IMR-90 (cell line): Measurements from ENCODE around the gene RNH1. TPM values are rescaled to one million over a fixed set of nuclear protein-coding genes. Genes with fewer than 3 reads are reported as not detected.

ENCODE experiments used
- ATAC-seq: fragments of 200-7000 bp; cut with Tn5 transposase; 2 replicates; pipeline ENCODE4 v1.9.1; 2020; ENCODE audit warnings: low read depth, mild to moderate bottlenecking, moderate library complexity
- BruUV-seq: library from RNA; stranded (reverse); fragments of 400-500 nt; replicated peaks from 2 replicates; lab custom pipeline; 2021; lab: Mats Ljungman, UMichigan
- CTCF ChIA-PET: fragments of 300-600 bp; formaldehyde crosslinking; extraction: SDS; loops from one replicate; lab custom pipeline; 2021; ENCODE audit warnings: antibody characterized with exemption; lab: Yijun Ruan, JAX
- POLR2A ChIA-PET: fragments of 300-600 bp; sonication (Branson Sonifier 250); formaldehyde crosslinking; loops from one replicate; lab custom pipeline; 2022; ENCODE audit warnings: antibody characterized with exemption; ENCODE audit not compliant: unreplicated experiment; lab: Charles Lee
- DNase-seq: peaks from one replicate; pipeline ENCODE4 v3.0.0; 2013
- H2AFZ ChIP-seq: replicated peaks from 2 replicates; pipeline ENCODE3; 2013; ENCODE audit warnings: low read length, mild to moderate bottlenecking; ENCODE audit not compliant: poor library complexity
- H2AK5ac ChIP-seq: 2 replicates; pipeline ENCODE4 v1.6.1; 2013; ENCODE audit warnings: low read depth, low read length, inconsistent platforms
- H2AK9ac ChIP-seq: replicated peaks from 2 replicates; pipeline ENCODE3; 2013; ENCODE audit warnings: mild to moderate bottlenecking, low read depth, low read length, moderate library complexity; ENCODE audit not compliant: poor library complexity
- H2BK120ac ChIP-seq: 2 replicates; pipeline ENCODE4 v1.6.1; 2013; ENCODE audit warnings: low read depth, low read length, inconsistent platforms
- H2BK15ac ChIP-seq: 3 replicates; pipeline ENCODE4 v1.6.1; 2013; ENCODE audit warnings: low read depth, low read length, inconsistent platforms
- H2BK20ac ChIP-seq: 2 replicates; pipeline ENCODE4 v1.6.1; 2013; ENCODE audit warnings: low read depth, mild to moderate bottlenecking, inconsistent platforms, low read length, moderate library complexity
- H2BK5ac ChIP-seq: 2 replicates; pipeline ENCODE4 v1.6.1; 2013; ENCODE audit warnings: mild to moderate bottlenecking, low read depth, low read length, inconsistent platforms; ENCODE audit not compliant: poor library complexity, severe bottlenecking
- H3K14ac ChIP-seq: replicated peaks from 2 replicates; pipeline ENCODE4 v1.6.1; 2013; ENCODE audit warnings: low read depth, low read length, inconsistent platforms
- H3K18ac ChIP-seq: 2 replicates; pipeline ENCODE4 v1.6.1; 2013; ENCODE audit warnings: low read depth, low read length, control low read depth
- H3K23ac ChIP-seq: 2 replicates; pipeline ENCODE4 v1.6.1; 2013; ENCODE audit warnings: low read depth, low read length, inconsistent platforms
- H3K27ac ChIP-seq: 2 replicates; pipeline ENCODE4 v1.5.1; 2013; ENCODE audit warnings: mild to moderate bottlenecking, control low read depth, low read length; ENCODE audit not compliant: insufficient read depth
- H3K27me3 ChIP-seq: 2 replicates; pipeline ENCODE4 v1.6.1; 2013; ENCODE audit warnings: low read length; ENCODE audit not compliant: control insufficient read depth, insufficient read depth
- H3K36me3 ChIP-seq: 2 replicates; pipeline ENCODE4 v1.6.1; 2013; ENCODE audit warnings: low read length, mixed read lengths; ENCODE audit not compliant: control insufficient read depth, insufficient read depth
- H3K4ac ChIP-seq: 2 replicates; pipeline ENCODE4 v1.6.1; 2013; ENCODE audit warnings: low read depth, low read length, inconsistent platforms
- H3K4me1 ChIP-seq: 2 replicates; pipeline ENCODE4 v1.6.1; 2013; ENCODE audit warnings: low read length, mixed read lengths; ENCODE audit not compliant: control insufficient read depth, insufficient read depth
- H3K4me2 ChIP-seq: 2 replicates; pipeline ENCODE4 v1.6.1; 2013; ENCODE audit warnings: low read depth, mild to moderate bottlenecking, control low read depth, low read length, moderate library complexity
- H3K4me3 ChIP-seq: 2 replicates; pipeline ENCODE4 v1.5.1; 2013; ENCODE audit warnings: low read depth, mild to moderate bottlenecking, control low read depth, low read length, moderate library complexity; ENCODE audit not compliant: insufficient read depth
- H3K56ac ChIP-seq: 2 replicates; pipeline ENCODE4 v1.6.1; 2013; ENCODE audit warnings: low read length, inconsistent platforms; ENCODE audit not compliant: insufficient read depth; ENCODE audit errors: extremely low read depth
- H3K79me1 ChIP-seq, 2 experiments: 2 replicates each; pipeline ENCODE4 v1.6.1; 2013; ENCODE audit warnings: low read length in 2 of 2, inconsistent platforms in 1 of 2, low read depth in 1 of 2
- H3K9ac ChIP-seq: 2 replicates; pipeline ENCODE4 v1.6.1; 2013; ENCODE audit warnings: low read depth, low read length, control low read depth
- H3K9me1 ChIP-seq: 2 replicates; pipeline ENCODE4 v1.6.1; 2013; ENCODE audit warnings: low read length, inconsistent platforms; ENCODE audit not compliant: insufficient read depth
- H3K9me3 ChIP-seq: 2 replicates; pipeline ENCODE4 v1.6.1; 2013; ENCODE audit warnings: low read length; ENCODE audit not compliant: control insufficient read depth, insufficient read depth
- H4K20me1 ChIP-seq: 2 replicates; pipeline ENCODE4 v1.6.1; 2013; ENCODE audit warnings: low read length, inconsistent platforms; ENCODE audit not compliant: insufficient read depth
- H4K5ac ChIP-seq: 2 replicates; pipeline ENCODE4 v1.6.1; 2013; ENCODE audit warnings: mild to moderate bottlenecking, low read depth, low read length, control low read depth
- H4K8ac ChIP-seq, 2 experiments: 2 replicates each; pipeline ENCODE4 v1.6.1; 2013; ENCODE audit warnings: low read depth in 2 of 2, low read length in 2 of 2, control low read depth in 1 of 2, inconsistent platforms in 1 of 2
- H4K91ac ChIP-seq: 2 replicates; pipeline ENCODE4 v1.6.1; 2013; ENCODE audit warnings: low read depth, low read length, inconsistent platforms; ENCODE audit not compliant: insufficient read depth
- CEBPB ChIP-seq: IDR thresholded peaks from 2 replicates; pipeline ENCODE4 v1.6.1; 2012; ENCODE audit warnings: low read depth, low read length, improper control_type of control experiment
- NFE2L2 ChIP-seq: fragments of 150-350 bp; IDR thresholded peaks from 2 replicates; pipeline ENCODE4 v1.6.1; 2016; ENCODE audit warnings: low read depth, mild to moderate bottlenecking, low read length
- RFX5 ChIP-seq: IDR thresholded peaks from 2 replicates; pipeline ENCODE4 v1.8.0; 2012; ENCODE audit warnings: low read depth, mild to moderate bottlenecking, low read length, moderate library complexity
- WGBS, 2 experiments: methylation state at CpG; one replicate each; pipeline versions ENCODE4 v1.1.5 to v1.1.7; 2013; ENCODE audit warnings: missing lambda C conversion rate in 2 of 2; ENCODE audit not compliant: insufficient read length in 1 of 2; ENCODE audit errors: extremely low coverage in 2 of 2; 5-methylcytosine and 5-hydroxymethylcytosine counted together
- dilution Hi-C: fragments of 300-500 bp; cut with HindIII; formaldehyde crosslinking; loops from one replicate; pipeline ENCODE4 v1.14.3; 2018; ENCODE audit warnings: low sequenced_read_pairs; ENCODE audit not compliant: unreplicated experiment
- in situ Hi-C: fragments of 300-500 bp; cut with MboI; formaldehyde crosslinking; loops from 3 replicates; pipeline ENCODE4 v1.14.3; 2019; ENCODE audit warnings: low sequenced_read_pairs, inconsistent platforms, mixed read lengths
- intact Hi-C: fragments of 100-400 bp; cut with micrococcal nuclease; formaldehyde crosslinking; loops from 2 replicates; pipeline ENCODE4 v1.10.0; 2022
- polyA plus RNA-seq, 3 experiments: library from polyadenylated mRNA; depleted of rRNA; stranded (reverse); fragments of >200 nt; gene quantifications; 2 replicates each; pipeline ENCODE4 v1.2.3, GENCODE V29; 2012; ENCODE audit warnings: low replicate concordance in 1 of 3
- total RNA-seq: library from RNA; depleted of rRNA; stranded (reverse); fragments of >200 nt; gene quantifications from 2 replicates; pipeline ENCODE4 v1.2.3, GENCODE V29; 2012
- TF ChIP-seq, protein P1 (sequence below): fragments of 150-350 bp; IDR thresholded peaks from 2 replicates; pipeline ENCODE4 v1.6.1; 2016; ENCODE audit warnings: low read depth, mild to moderate bottlenecking, low read length, moderate library complexity, borderline replicate concordance

The RNH1 gene
- total and polyA plus RNA-seq, 2 of the 4 experiments (the other 2 are of a cell fraction) = 138 to 247 TPM

DNA sequence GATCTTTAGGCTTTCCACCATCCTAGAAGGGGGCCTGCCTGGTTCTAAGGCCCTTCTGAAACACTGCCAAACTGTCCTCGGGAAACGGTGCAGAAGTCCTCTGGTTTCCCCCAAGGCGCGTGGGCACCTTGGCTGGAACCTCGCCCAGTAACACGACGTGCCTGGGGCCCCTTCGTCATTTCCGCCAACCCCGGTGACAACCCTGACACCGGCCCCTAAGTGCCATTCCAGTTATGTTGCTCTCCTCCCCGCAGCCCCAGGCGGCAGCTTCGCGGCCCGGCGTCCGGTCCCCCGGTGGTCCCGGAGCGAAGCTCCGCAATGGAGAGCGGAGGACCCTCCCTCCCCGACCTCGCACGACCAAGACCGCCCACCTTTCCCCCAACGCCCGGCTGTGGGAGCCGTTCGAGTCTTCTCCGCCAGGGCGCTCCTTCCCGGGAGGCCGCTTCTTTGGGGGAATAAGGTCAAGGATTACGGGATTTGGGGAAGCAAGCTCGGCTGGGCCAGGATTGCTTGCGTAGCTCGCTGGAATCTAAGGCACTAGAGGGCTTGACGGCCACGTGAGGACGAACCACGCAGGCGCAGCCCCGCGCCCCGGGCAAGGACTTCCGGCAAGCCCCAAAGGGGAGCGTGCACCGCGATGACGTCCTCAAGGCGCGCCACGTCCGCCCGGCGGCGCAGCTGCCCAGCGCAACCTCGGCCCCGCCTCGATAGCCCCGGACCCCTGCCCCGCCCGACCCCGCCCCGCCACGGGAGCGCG, 626 bp downstream of the RNH1 start (continued):
- TF ChIP-seq RFX5 (no peak), CEBPB (no peak), NFE2L2 (no peak)

DNA sequence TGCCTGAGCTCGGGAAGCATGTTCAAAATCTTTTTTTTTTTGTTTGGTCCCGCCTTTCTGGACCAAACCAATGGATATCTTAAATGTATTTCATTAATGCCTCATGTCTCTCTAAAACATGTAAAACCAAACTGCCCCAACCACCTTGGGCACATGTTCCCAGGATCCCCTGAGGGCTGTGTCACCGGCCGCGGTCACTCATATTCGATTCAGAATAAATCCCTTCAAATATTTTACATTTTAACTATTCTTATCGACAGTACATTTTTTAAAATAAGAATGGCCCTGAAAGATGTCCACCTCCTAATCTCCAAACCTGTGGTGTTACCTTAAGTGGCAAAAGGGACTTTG, 2.1 kb downstream of the RNH1 start:
- no peak overlapping the region for H3K27ac ChIP-seq
- no peak overlapping the region for H2BK15ac ChIP-seq
- DNase-seq = no peak
- in situ Hi-C loops (no loop called here), dilution Hi-C loops (no loop called here), intact Hi-C loops (no loop called here)
- peaks cover 31 to 81% of the 10 kb centered on the region in 2 experiments for H3K79me1 ChIP-seq
- peaks cover 12% of the 10 kb centered on the region for H3K4me1 ChIP-seq
- no peaks in the 10 kb centered on the region for H3K27me3 ChIP-seq
- H3K4me3 ChIP-seq = peak overlapping the region; percentile 29; the same call in 1 of the 2 replicates
- H4K91ac ChIP-seq = no peak overlapping the region
- H2AK9ac ChIP-seq = peak overlapping the region; percentile 68
- no peak overlapping the region; the same call in 1 of the 2 replicates for H2AK5ac ChIP-seq
- no peak for ATAC-seq
- BruUV-seq = no TSS peak
- WGBS, 2 experiments = no CpG with 5 or more reads among the region's 7 CpGs
- H4K20me1 ChIP-seq = peaks cover 15% of the 10 kb centered on the region
- no peaks in the 10 kb centered on the region for H3K9me3 ChIP-seq
- peak overlapping the region; percentile 30 for H3K23ac ChIP-seq
- ChIA-PET POLR2A (no interaction called here), CTCF (interaction anchor here (1.3 kb wide), 1 partner anchor 35 kb away, joined by 5 read pairs; no protein-coding TSS in a partner anchor)
- H2BK20ac ChIP-seq = no peak overlapping the region
- H3K9ac ChIP-seq = no peak overlapping the region
- peak overlapping the region; percentile 76 for H3K4ac ChIP-seq
- no peak overlapping the region for H3K14ac ChIP-seq
- no peak overlapping the region for H3K18ac ChIP-seq
- H2BK5ac ChIP-seq = no peak overlapping the region
- H4K5ac ChIP-seq = no peak overlapping the region; the same call in 1 of the 2 replicates
- H2AFZ ChIP-seq = no peak overlapping the region
- TF ChIP-seq, protein P1, sequence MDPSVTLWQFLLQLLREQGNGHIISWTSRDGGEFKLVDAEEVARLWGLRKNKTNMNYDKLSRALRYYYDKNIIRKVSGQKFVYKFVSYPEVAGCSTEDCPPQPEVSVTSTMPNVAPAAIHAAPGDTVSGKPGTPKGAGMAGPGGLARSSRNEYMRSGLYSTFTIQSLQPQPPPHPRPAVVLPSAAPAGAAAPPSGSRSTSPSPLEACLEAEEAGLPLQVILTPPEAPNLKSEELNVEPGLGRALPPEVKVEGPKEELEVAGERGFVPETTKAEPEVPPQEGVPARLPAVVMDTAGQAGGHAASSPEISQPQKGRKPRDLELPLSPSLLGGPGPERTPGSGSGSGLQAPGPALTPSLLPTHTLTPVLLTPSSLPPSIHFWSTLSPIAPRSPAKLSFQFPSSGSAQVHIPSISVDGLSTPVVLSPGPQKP = no peak
- no peak for TF ChIP-seq CEBPB
- H3K56ac ChIP-seq = no peak overlapping the region
- peak overlapping the region; percentile 67 for H3K4me2 ChIP-seq
- H4K8ac ChIP-seq = peak overlapping the region; percentile 10 to 40; a peak in 1 of 4 replicates
- no peak overlapping the region for H2BK120ac ChIP-seq
- H3K36me3 ChIP-seq = peaks cover 23% of the 10 kb centered on the region
- peaks cover 5% of the 10 kb centered on the region for H3K9me1 ChIP-seq
